HCT116 (cell line): ENCODE measurements around the gene HMX1. TPM values are rescaled to one million over a fixed set of nuclear protein-coding genes. Genes with fewer than 3 reads are reported as not detected.

ENCODE experiments used
- ATAC-seq: fragments of 200-7000 bp; cut with Tn5 transposase; 2 replicates; pipeline ENCODE4 v1.9.1; 2020; ENCODE audit warnings: mild to moderate bottlenecking, moderate library complexity
- BruUV-seq: library from RNA; stranded (reverse); fragments of 400-500 nt; replicated peaks from 2 replicates; lab custom pipeline; 2021; lab: Mats Ljungman, UMichigan
- CTCF ChIA-PET: fragments of 300-600 bp; sonication (Branson Sonifier 250); formaldehyde crosslinking; loops from one replicate; lab custom pipeline; 2021; ENCODE audit warnings: antibody characterized with exemption; lab: Charles Lee
- POLR2A ChIA-PET: fragments of 300-600, 350-600 bp; sonication (Branson Sonifier 250); formaldehyde crosslinking; loops from one replicate; lab custom pipeline; 2021; ENCODE audit warnings: antibody characterized with exemption; lab: Charles Lee
- RAD21 ChIA-PET, 2 experiments: fragments of 300-600 bp; sonication (Branson Sonifier 250); formaldehyde crosslinking; loops; one replicate each; lab custom pipeline; 2023; ENCODE audit warnings: low total read pairs in 2 of 2; ENCODE audit not compliant: uncharacterized antibody in 2 of 2, unreplicated experiment in 2 of 2, low non-redundant PET in 1 of 2; lab: Charles Lee
- DNase-seq: peaks from one replicate; pipeline ENCODE4 v3.0.0-alpha.2; 2010; ENCODE audit warnings: low read depth, low spot score
- H2AFZ ChIP-seq: fragments of 200-600 bp; shearing (Covaris generic), sonication (generic); 2 replicates; pipeline ENCODE4 v1.6.1; 2017; ENCODE audit warnings: low read depth, mixed run types, mixed read lengths, antibody characterized with exemption, low read length; ENCODE audit not compliant: poor library complexity, severe bottlenecking
- H3K27ac ChIP-seq: 2 replicates; pipeline ENCODE4 v1.5.1; 2012; ENCODE audit warnings: low read depth, low read length
- H3K27me3 ChIP-seq: fragments of 200-600 bp; sonication (generic); 2 replicates; pipeline ENCODE4 v1.6.1; 2016; ENCODE audit warnings: mixed run types, low read length, mixed read lengths; ENCODE audit not compliant: insufficient read depth
- H3K36me3 ChIP-seq, 2 experiments: fragments of 200-500 bp in 1 of 2; fragments of 200-600 bp in 1 of 2; sonication (Bioruptor generic) in 1 of 2; sonication (generic) in 1 of 2; 2 replicates each; pipeline versions ENCODE4 v1.5.1 to v1.6.1; 2014 to 2016; ENCODE audit warnings: low read length in 2 of 2, inconsistent platforms in 1 of 2, mixed read lengths in 1 of 2, mixed run types in 1 of 2; ENCODE audit not compliant: insufficient read depth in 2 of 2, control insufficient read depth in 1 of 2
- H3K4me1 ChIP-seq, 2 experiments: fragments of 200-600 bp in 1 of 2; sonication (generic) in 1 of 2; 2 replicates each; pipeline versions ENCODE4 v1.5.1 to v1.6.1; 2012 to 2017; ENCODE audit warnings: low read length in 2 of 2, inconsistent platforms in 1 of 2, mild to moderate bottlenecking in 1 of 2, mixed read lengths in 1 of 2, mixed run types in 1 of 2, moderate library complexity in 1 of 2; ENCODE audit not compliant: insufficient read depth in 2 of 2, control insufficient read depth in 1 of 2
- H3K4me2 ChIP-seq: fragments of 200-600 bp; sonication (generic); 2 replicates; pipeline ENCODE4 v1.6.1; 2017; ENCODE audit warnings: mixed run types, low read length, mixed read lengths
- H3K4me3 ChIP-seq, 2 experiments: fragments of 200-600 bp in 1 of 2; sonication (generic) in 1 of 2; replicated peaks in 1 of 2; 2 replicates each; pipeline ENCODE4 v1.5.1; 2011 to 2016; ENCODE audit warnings: low read length in 2 of 2, control low read depth in 1 of 2, low read depth in 1 of 2, mild to moderate bottlenecking in 1 of 2, mixed read lengths in 1 of 2, mixed run types in 1 of 2
- H3K79me2 ChIP-seq: fragments of 200-600 bp; sonication (generic); 2 replicates; pipeline ENCODE4 v1.6.1; 2017; ENCODE audit warnings: mild to moderate bottlenecking, mixed run types, low read length, moderate library complexity, mixed read lengths; ENCODE audit not compliant: insufficient read depth
- H3K9ac ChIP-seq: fragments of 200-600 bp; sonication (generic); 2 replicates; pipeline ENCODE4 v1.6.1; 2016; ENCODE audit warnings: low read length, mixed read lengths
- H3K9me2 ChIP-seq: fragments of 200-600 bp; sonication (generic), shearing (Covaris generic); 2 replicates; pipeline ENCODE4 v1.6.1; 2017; ENCODE audit warnings: mixed run types, mild to moderate bottlenecking, moderate library complexity; ENCODE audit not compliant: insufficient read depth
- H3K9me3 ChIP-seq, 2 experiments: fragments of 200-500 bp in 1 of 2; fragments of 200-600 bp in 1 of 2; sonication (Bioruptor generic) in 1 of 2; sonication (generic) in 1 of 2; 2 replicates each; pipeline ENCODE4 v1.6.1; 2014 to 2017; ENCODE audit warnings: low read length in 2 of 2, mixed read lengths in 2 of 2, inconsistent platforms in 1 of 2, low read depth in 1 of 2, mild to moderate bottlenecking in 1 of 2, mixed run types in 1 of 2, moderate library complexity in 1 of 2; ENCODE audit not compliant: control insufficient read depth in 1 of 2, insufficient read depth in 1 of 2
- H4K20me1 ChIP-seq: fragments of 200-600 bp; sonication (generic), shearing (Covaris generic); 2 replicates; pipeline ENCODE4 v1.6.1; 2017; ENCODE audit warnings: mixed run types, mild to moderate bottlenecking, moderate library complexity; ENCODE audit not compliant: insufficient read depth
- CBX3 ChIP-seq: IDR thresholded peaks from 2 replicates; pipeline ENCODE4 v1.6.1; 2012; ENCODE audit warnings: low read depth
- CEBPB ChIP-seq: IDR thresholded peaks from 2 replicates; pipeline ENCODE4 v1.6.1; 2012; ENCODE audit warnings: low read depth
- EGR1 ChIP-seq: IDR thresholded peaks from 2 replicates; pipeline ENCODE4 v1.6.1; 2012; ENCODE audit warnings: low read depth
- ELF1 ChIP-seq: IDR thresholded peaks from 2 replicates; pipeline ENCODE4 v1.6.1; 2012; ENCODE audit warnings: low read depth, borderline replicate concordance
- EZH2 ChIP-seq: fragments of 200-600 bp; sonication (generic); IDR thresholded peaks from 2 replicates; pipeline ENCODE4 v1.6.1; 2017; ENCODE audit warnings: antibody characterized with exemption, mixed run types
- EZH2phosphoT487 ChIP-seq: fragments of 200-600 bp; IDR thresholded peaks from 2 replicates; pipeline ENCODE4 v1.6.1; 2018; ENCODE audit warnings: antibody characterized with exemption, borderline replicate concordance
- JUND ChIP-seq: IDR thresholded peaks from 2 replicates; pipeline ENCODE4 v1.6.1; 2012
- MAX ChIP-seq: IDR thresholded peaks from 2 replicates; pipeline ENCODE4 v1.6.1; 2012
- REST ChIP-seq: IDR thresholded peaks from 2 replicates; pipeline ENCODE4 v1.6.1; 2012; ENCODE audit warnings: low read depth
- SIN3A ChIP-seq: IDR thresholded peaks from 2 replicates; pipeline ENCODE4 v1.6.1; 2012; ENCODE audit warnings: low read depth
- SP1 ChIP-seq: IDR thresholded peaks from 2 replicates; pipeline ENCODE4 v1.6.1; 2012; ENCODE audit warnings: low read depth
- SRF ChIP-seq: IDR thresholded peaks from 2 replicates; pipeline ENCODE4 v1.6.1; 2012; ENCODE audit warnings: low read depth
- TCF7L2 ChIP-seq: IDR thresholded peaks from 2 replicates; pipeline ENCODE4 v1.7.0; 2011; ENCODE audit warnings: borderline replicate concordance, inconsistent platforms; ENCODE audit not compliant: insufficient read depth, insufficient read length; ENCODE audit errors: extremely low read depth
- YY1 ChIP-seq: IDR thresholded peaks from 2 replicates; pipeline ENCODE4 v1.6.1; 2011; ENCODE audit warnings: low read length, low read depth, moderate library complexity, mild to moderate bottlenecking; ENCODE audit not compliant: insufficient replicate concordance; ENCODE audit errors: extremely low read depth
- ZBTB33 ChIP-seq: IDR thresholded peaks from 2 replicates; pipeline ENCODE4 v1.6.1; 2011; ENCODE audit warnings: mild to moderate bottlenecking, low read length, moderate library complexity; ENCODE audit not compliant: insufficient replicate concordance; ENCODE audit errors: extremely low read depth
- ZFX ChIP-seq: fragments of 450-650 bp; IDR thresholded peaks from 2 replicates; pipeline ENCODE4 v1.6.1; 2017
- ZNF274 ChIP-seq: fragments of 200-500 bp; sonication (Bioruptor generic); IDR thresholded peaks from 2 replicates; pipeline ENCODE4 v1.6.1; 2014; ENCODE audit warnings: mild to moderate bottlenecking, low read depth, low read length, inconsistent platforms
- intact Hi-C: fragments of 100-400 bp; cut with micrococcal nuclease; formaldehyde crosslinking; loops from 2 replicates; pipeline ENCODE4 v1.10.0; 2022
- total RNA-seq: library from RNA; stranded (reverse); gene quantifications from one replicate; pipeline ENCODE4 v1.2.1, GENCODE V29; 2021; ENCODE audit not compliant: unreplicated experiment

The HMX1 gene
- total RNA-seq, 1 experiment from 2014 or later = 0.39 TPM

- intact Hi-C loops = no loop called here
- Histone ChIP-seq H3K79me2 (no peaks in the 10 kb centered on the region), H3K9ac (no peak overlapping the region), H3K9me3 (no peaks in the 10 kb centered on the region), H3K4me3 (no peak overlapping the region), H4K20me1 (no peaks in the 10 kb centered on the region), H2AFZ (no peak overlapping the region), H3K27me3 (no peaks in the 10 kb centered on the region), H3K36me3 (no peaks in the 10 kb centered on the region), H3K4me2 (no peak overlapping the region), H3K27ac (no peak overlapping the region), H3K4me1 (peaks cover 0 to 4% of the 10 kb centered on the region in 2 experiments; a peak in 1 of 4 replicates), H3K9me2 (no peaks in the 10 kb centered on the region)
- POLR2A ChIA-PET = no interaction called here
- ATAC-seq (no peak), DNase-seq (no peak)
- TF ChIP-seq EZH2phosphoT487 (no peak), CEBPB (no peak), ZFX (no peak), SRF (no peak), YY1 (no peak), EGR1 (no peak), JUND (no peak), ZBTB33 (no peak), TCF7L2 (no peak), ELF1 (no peak), SIN3A (no peak), EZH2 (no peak), SP1 (no peak), ZNF274 (no peak), MAX (no peak), CBX3 (no peak), REST (no peak)
- CTCF ChIA-PET = no interaction called here
- RAD21 ChIA-PET = no interaction called here
- no TSS peak for BruUV-seq
Observed at GRCh38 chr4:8893624-8894423, 22.2 kb upstream of the HMX1 start.
